NB4 (cell line): Measurements from ENCODE around the gene ZNF423.

Experiments
- CTCF ChIP-seq: IDR thresholded peaks from one replicate; pipeline ENCODE4 v1.5.1; 2012; ENCODE audit warnings: low read depth, low read length
- POLR2A ChIP-seq: IDR thresholded peaks from 2 replicates; pipeline ENCODE4 v1.6.1; 2011; ENCODE audit warnings: mild to moderate bottlenecking; ENCODE audit not compliant: insufficient read length; ENCODE audit errors: extremely low read depth

- no peak for TF ChIP-seq CTCF
- no peak for TF ChIP-seq POLR2A
Observed at GRCh38 chr16:49703483-49703882, 152.4 kb downstream of the ZNF423 start.
